ENCODE data around the gene SRCIN1.

The SRCIN1 gene

DNA sequence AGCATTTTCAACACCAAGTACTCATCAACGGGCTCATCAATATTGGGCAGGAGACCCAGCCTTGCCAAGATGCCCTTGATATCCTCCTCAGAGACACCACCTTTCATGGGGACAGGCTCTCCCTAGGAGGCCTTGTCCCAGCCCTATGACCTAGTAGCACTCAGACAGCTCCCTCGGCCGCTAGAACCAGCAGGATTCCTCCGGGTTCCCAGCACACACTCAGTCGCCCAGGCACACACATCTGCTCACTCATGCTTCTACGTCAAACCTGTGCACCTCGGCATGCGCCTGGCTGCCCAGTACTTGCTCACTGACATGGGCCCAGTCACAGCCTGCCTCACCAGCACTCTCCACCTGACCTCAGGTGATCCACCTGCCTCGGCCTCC lies 17.0 kb downstream of the SRCIN1 start (continued):
- TF ChIP-seq, protein P1, sequence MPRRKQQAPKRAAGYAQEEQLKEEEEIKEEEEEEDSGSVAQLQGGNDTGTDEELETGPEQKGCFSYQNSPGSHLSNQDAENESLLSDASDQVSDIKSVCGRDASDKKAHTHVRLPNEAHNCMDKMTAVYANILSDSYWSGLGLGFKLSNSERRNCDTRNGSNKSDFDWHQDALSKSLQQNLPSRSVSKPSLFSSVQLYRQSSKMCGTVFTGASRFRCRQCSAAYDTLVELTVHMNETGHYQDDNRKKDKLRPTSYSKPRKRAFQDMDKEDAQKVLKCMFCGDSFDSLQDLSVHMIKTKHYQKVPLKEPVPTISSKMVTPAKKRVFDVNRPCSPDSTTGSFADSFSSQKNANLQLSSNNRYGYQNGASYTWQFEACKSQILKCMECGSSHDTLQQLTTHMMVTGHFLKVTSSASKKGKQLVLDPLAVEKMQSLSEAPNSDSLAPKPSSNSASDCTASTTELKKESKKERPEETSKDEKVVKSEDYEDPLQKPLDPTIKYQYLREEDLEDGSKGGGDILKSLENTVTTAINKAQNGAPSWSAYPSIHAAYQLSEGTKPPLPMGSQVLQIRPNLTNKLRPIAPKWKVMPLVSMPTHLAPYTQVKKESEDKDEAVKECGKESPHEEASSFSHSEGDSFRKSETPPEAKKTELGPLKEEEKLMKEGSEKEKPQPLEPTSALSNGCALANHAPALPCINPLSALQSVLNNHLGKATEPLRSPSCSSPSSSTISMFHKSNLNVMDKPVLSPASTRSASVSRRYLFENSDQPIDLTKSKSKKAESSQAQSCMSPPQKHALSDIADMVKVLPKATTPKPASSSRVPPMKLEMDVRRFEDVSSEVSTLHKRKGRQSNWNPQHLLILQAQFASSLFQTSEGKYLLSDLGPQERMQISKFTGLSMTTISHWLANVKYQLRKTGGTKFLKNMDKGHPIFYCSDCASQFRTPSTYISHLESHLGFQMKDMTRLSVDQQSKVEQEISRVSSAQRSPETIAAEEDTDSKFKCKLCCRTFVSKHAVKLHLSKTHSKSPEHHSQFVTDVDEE (CRISPR knock-in tag; IDR thresholded peaks at IDR 0.05), result no peak
- TF ChIP-seq SNAI2 (CRISPR knock-in tag; IDR thresholded peaks at IDR 0.05) (no peak), ZNF8 (CRISPR knock-in tag; IDR thresholded peaks at IDR 0.05) (no peak), ZNF70 (CRISPR knock-in tag; IDR thresholded peaks at IDR 0.05) (no peak), ZNF565 (CRISPR knock-in tag; conservative IDR thresholded peaks at IDR 0.05; ENCODE audit: low read depth) (no peak), ISL1 (CRISPR knock-in tag; IDR thresholded peaks at IDR 0.05) (no peak), ZFP30 (CRISPR knock-in tag; IDR thresholded peaks at IDR 0.05) (no peak), ZC3H10 (CRISPR knock-in tag; IDR thresholded peaks at IDR 0.05) (no peak), CSDC2 (CRISPR knock-in tag; IDR thresholded peaks at IDR 0.05) (no peak), GLIS3 (CRISPR knock-in tag; IDR thresholded peaks at IDR 0.05) (no peak)

DNA sequence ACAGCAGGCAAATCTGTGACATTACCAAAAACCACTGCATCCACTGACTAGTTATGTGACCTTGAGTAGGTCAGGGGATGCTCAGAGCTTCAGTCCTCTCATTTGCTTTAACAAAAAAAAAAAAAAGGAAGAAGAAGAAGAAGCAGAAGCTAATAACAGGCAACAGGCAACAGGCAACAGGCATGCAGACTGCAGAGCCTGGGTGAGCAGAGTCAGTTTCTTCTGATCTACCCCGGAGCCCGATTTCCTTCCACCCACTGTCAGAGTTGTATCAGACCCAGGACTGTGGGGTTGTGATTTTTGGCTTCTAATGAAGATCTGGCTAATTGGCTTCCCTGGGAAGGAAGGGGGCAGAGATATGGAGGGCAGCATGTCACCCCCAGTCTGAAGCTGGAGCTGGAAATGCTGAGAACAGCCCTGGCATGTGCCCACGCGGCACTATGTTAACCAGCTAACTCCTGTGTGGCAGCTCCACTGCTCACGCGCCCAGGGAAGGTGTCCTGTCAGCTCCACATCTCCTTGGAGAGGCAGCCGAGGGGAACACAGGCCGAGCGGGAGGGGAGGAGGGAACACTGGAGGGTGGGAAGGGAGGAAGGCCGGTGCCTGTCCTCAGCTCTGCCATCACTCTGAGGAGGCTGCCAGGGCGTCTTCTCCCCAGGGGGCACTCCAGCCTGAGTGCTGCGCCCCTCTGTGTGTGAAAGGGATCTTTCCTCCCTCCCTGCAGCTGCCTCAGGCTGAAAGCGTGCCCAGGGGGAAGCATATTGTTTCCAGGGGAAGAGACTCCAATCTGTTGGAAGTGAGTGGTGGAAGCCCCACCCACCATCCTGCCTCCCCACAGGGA lies 17.6 kb downstream of the SRCIN1 start:
- no peak for TF ChIP-seq ZNF8 (CRISPR knock-in tag; IDR thresholded peaks at IDR 0.05)
- TF ChIP-seq ARNTL (CRISPR knock-in tag; IDR thresholded peaks at IDR 0.05; ENCODE audit: borderline replicate concordance, low read depth), result no peak
- no peak for TF ChIP-seq CSDC2 (CRISPR knock-in tag; IDR thresholded peaks at IDR 0.05)
- TF ChIP-seq, protein P2, sequence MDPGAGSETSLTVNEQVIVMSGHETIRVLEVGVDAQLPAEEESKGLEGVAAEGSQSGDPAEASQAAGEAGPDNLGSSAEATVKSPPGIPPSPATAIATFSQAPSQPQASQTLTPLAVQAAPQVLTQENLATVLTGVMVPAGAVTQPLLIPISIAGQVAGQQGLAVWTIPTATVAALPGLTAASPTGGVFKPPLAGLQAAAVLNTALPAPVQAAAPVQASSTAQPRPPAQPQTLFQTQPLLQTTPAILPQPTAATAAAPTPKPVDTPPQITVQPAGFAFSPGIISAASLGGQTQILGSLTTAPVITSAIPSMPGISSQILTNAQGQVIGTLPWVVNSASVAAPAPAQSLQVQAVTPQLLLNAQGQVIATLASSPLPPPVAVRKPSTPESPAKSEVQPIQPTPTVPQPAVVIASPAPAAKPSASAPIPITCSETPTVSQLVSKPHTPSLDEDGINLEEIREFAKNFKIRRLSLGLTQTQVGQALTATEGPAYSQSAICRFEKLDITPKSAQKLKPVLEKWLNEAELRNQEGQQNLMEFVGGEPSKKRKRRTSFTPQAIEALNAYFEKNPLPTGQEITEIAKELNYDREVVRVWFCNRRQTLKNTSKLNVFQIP (CRISPR knock-in tag; IDR thresholded peaks at IDR 0.05; ENCODE audit: borderline replicate concordance, low read depth), result no peak
- no peak for TF ChIP-seq ISL1 (CRISPR knock-in tag; IDR thresholded peaks at IDR 0.05)
- TF ChIP-seq SNAI2 (CRISPR knock-in tag; IDR thresholded peaks at IDR 0.05), result no peak
- no peak for TF ChIP-seq TOX (CRISPR knock-in tag; IDR thresholded peaks at IDR 0.05; ENCODE audit: borderline replicate concordance)
- no peak for TF ChIP-seq TCF4 (CRISPR knock-in tag; IDR thresholded peaks at IDR 0.05; ENCODE audit: borderline replicate concordance)
- TF ChIP-seq ZC3H10 (CRISPR knock-in tag; IDR thresholded peaks at IDR 0.05), result no peak
- no peak for TF ChIP-seq ZNF565 (CRISPR knock-in tag; conservative IDR thresholded peaks at IDR 0.05; ENCODE audit: low read depth)
- TF ChIP-seq, protein P1 (CRISPR knock-in tag; IDR thresholded peaks at IDR 0.05), result no peak
- no peak for TF ChIP-seq ZFP30 (CRISPR knock-in tag; IDR thresholded peaks at IDR 0.05)
- TF ChIP-seq, protein P3, sequence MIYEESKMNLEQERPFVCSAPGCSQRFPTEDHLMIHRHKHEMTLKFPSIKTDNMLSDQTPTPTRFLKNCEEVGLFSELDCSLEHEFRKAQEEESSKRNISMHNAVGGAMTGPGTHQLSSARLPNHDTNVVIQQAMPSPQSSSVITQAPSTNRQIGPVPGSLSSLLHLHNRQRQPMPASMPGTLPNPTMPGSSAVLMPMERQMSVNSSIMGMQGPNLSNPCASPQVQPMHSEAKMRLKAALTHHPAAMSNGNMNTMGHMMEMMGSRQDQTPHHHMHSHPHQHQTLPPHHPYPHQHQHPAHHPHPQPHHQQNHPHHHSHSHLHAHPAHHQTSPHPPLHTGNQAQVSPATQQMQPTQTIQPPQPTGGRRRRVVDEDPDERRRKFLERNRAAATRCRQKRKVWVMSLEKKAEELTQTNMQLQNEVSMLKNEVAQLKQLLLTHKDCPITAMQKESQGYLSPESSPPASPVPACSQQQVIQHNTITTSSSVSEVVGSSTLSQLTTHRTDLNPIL (CRISPR knock-in tag; IDR thresholded peaks at IDR 0.05; ENCODE audit: low read depth), result no peak
- no peak for TF ChIP-seq BACH2 (CRISPR knock-in tag; IDR thresholded peaks at IDR 0.05; ENCODE audit: borderline replicate concordance)
- no peak for TF ChIP-seq ESRRG (CRISPR knock-in tag; IDR thresholded peaks at IDR 0.05)
- no peak for TF ChIP-seq ZNF70 (CRISPR knock-in tag; IDR thresholded peaks at IDR 0.05)

DNA sequence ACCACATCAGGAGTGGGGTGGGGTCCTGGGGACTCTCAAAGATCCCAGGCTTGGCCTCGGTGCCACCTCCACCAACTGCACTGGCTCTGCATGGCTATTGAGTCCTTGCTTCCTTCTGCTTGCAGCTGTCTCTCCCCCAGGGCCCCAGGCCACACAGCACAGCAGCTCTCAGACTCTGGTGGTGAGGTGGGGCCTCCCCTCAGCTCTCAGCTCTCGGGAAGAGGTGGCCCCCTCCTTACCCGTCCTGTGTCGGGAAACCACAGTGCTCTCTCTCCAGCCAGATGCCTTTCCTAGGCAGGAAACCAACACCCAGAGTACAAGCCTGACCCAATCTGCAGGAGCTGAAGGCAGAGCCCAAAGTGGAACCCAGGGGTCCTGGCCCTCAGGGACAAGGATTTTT lies 18.5 kb downstream of the SRCIN1 start:
- no peak for ATAC-seq
- TF ChIP-seq TCF4 (CRISPR knock-in tag; IDR thresholded peaks at IDR 0.05; ENCODE audit: borderline replicate concordance), result no peak
- TF ChIP-seq, protein P1 (CRISPR knock-in tag; IDR thresholded peaks at IDR 0.05), result no peak
- TF ChIP-seq, protein P4, sequence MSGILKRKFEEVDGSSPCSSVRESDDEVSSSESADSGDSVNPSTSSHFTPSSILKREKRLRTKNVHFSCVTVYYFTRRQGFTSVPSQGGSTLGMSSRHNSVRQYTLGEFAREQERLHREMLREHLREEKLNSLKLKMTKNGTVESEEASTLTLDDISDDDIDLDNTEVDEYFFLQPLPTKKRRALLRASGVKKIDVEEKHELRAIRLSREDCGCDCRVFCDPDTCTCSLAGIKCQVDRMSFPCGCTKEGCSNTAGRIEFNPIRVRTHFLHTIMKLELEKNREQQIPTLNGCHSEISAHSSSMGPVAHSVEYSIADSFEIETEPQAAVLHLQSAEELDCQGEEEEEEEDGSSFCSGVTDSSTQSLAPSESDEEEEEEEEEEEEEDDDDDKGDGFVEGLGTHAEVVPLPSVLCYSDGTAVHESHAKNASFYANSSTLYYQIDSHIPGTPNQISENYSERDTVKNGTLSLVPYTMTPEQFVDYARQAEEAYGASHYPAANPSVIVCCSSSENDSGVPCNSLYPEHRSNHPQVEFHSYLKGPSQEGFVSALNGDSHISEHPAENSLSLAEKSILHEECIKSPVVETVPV (CRISPR knock-in tag; IDR thresholded peaks at IDR 0.05), result no peak
- TF ChIP-seq ISL1 (CRISPR knock-in tag; IDR thresholded peaks at IDR 0.05), result no peak
- no peak for TF ChIP-seq RARB (CRISPR knock-in tag; IDR thresholded peaks at IDR 0.05)
- TF ChIP-seq ARNTL (CRISPR knock-in tag; IDR thresholded peaks at IDR 0.05; ENCODE audit: borderline replicate concordance, low read depth), result no peak
- TF ChIP-seq, protein P3 (CRISPR knock-in tag; IDR thresholded peaks at IDR 0.05; ENCODE audit: low read depth), result no peak
- no peak for TF ChIP-seq CSDC2 (CRISPR knock-in tag; IDR thresholded peaks at IDR 0.05)
- no peak for TF ChIP-seq ZC3H10 (CRISPR knock-in tag; IDR thresholded peaks at IDR 0.05)
- no peak for TF ChIP-seq ZNF70 (CRISPR knock-in tag; IDR thresholded peaks at IDR 0.05)

More for the DNA sequence above, 17.6 kb downstream of the SRCIN1 start:
- ATAC-seq, result no peak

Measured in SK-N-SH treated with all-trans-retinoic acid at 6 μM for 48 hours (cell line).